PFSK-1 (cell line): ENCODE results near the gene AS3MT.
A peak's percentile ranks its signal among the peaks of the same experiment; 100 is the strongest.

ENCODE experiments used
- FOXP2 ChIP-seq: optimal IDR thresholded peaks from 2 replicates; pipeline ENCODE3; 2011; ENCODE audit warnings: borderline replicate concordance, control low read depth, inconsistent platforms; ENCODE audit not compliant: insufficient read depth; ENCODE audit errors: extremely low read length, extremely low read depth
- POLR2AphosphoS5 ChIP-seq: IDR thresholded peaks from 2 replicates; pipeline ENCODE4 v1.6.1; 2012; ENCODE audit warnings: low read depth, mild to moderate bottlenecking, control low read depth, low read length, moderate library complexity
- REST ChIP-seq, 2 experiments: IDR thresholded peaks; 2 replicates each; pipeline versions ENCODE4 v1.6.1 to v1.8.0; 2011 to 2012; ENCODE audit warnings: low read depth in 2 of 2, low read length in 2 of 2, control low read depth in 1 of 2, inconsistent platforms in 1 of 2, mild to moderate bottlenecking in 1 of 2, moderate library complexity in 1 of 2; ENCODE audit not compliant: insufficient read depth in 1 of 2
- SIN3A ChIP-seq: IDR thresholded peaks from 2 replicates; pipeline ENCODE4 v1.6.1; 2012; ENCODE audit warnings: mild to moderate bottlenecking, low read length, moderate library complexity, borderline replicate concordance; ENCODE audit not compliant: insufficient read depth
- TAF1 ChIP-seq: IDR thresholded peaks from 2 replicates; pipeline ENCODE4 v1.6.1; 2012; ENCODE audit warnings: low read length, control low read depth, borderline replicate concordance; ENCODE audit not compliant: insufficient read depth

DNA sequence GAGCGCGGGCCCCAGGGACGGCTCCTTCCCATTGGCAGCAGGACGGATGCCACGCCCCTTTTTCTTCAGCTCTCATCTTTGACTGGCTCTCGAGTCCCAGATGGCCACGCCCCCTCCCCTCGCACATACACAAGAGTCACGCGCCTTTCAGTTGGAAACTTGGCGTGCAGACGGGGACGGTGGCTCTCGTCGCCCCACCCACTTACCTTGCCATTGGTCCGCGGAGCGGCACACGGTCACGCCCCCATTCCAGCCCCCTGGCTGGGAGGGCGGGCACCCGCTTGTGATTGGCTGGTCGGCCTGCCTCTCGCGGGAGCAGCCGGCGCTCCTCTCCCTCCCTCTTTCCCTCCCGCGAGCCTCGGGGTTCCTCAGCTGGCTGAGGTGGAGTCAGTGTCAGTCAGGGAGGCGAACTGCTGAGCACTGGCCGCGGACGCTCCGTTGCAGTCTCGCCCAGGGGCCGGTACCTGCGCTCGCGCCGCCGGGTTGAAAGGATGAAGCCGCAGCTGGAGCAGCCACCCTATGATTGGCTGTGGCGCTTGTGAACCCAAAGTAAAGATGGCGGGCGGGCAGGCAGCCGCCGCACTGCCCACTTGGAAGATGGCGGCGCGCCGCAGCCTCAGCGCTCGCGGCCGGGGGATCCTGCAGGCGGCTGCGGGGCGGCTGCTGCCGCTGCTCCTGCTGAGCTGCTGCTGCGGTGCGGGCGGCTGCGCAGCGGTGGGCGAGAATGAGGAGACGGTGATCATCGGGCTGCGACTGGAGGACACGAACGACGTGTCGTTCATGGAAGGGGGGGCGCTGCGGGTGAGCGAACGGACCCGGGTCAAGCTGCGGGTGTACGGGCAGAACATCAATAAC is 48.9 kb downstream of the AS3MT start, which contains the start of gene CNNM2:
- TF ChIP-seq POLR2AphosphoS5 (no peak), REST (IDR thresholded peaks at IDR 0.05; ENCODE audit: insufficient read depth in 1 of 2, low read depth in 2 of 2, low read length in 2 of 2) (no peak), SIN3A (peak; percentile 86; the same call in 1 of the 2 replicates), TAF1 (peak; percentile 94), FOXP2 (peak; percentile 53)
